ENCODE results near the gene XK.

GRCh38 chrX:37679888-37680287 lies 5.7 kb upstream of the XK start:
- TF ChIP-seq, protein P1, sequence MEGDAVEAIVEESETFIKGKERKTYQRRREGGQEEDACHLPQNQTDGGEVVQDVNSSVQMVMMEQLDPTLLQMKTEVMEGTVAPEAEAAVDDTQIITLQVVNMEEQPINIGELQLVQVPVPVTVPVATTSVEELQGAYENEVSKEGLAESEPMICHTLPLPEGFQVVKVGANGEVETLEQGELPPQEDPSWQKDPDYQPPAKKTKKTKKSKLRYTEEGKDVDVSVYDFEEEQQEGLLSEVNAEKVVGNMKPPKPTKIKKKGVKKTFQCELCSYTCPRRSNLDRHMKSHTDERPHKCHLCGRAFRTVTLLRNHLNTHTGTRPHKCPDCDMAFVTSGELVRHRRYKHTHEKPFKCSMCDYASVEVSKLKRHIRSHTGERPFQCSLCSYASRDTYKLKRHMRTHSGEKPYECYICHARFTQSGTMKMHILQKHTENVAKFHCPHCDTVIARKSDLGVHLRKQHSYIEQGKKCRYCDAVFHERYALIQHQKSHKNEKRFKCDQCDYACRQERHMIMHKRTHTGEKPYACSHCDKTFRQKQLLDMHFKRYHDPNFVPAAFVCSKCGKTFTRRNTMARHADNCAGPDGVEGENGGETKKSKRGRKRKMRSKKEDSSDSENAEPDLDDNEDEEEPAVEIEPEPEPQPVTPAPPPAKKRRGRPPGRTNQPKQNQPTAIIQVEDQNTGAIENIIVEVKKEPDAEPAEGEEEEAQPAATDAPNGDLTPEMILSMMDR (IDR thresholded peaks at IDR 0.05): no peak
- no peak for TF ChIP-seq POLR2A (IDR thresholded peaks at IDR 0.05)
- TF ChIP-seq POLR2AphosphoS5 (IDR thresholded peaks at IDR 0.05): no peak
- TF ChIP-seq EP300 (IDR thresholded peaks at IDR 0.05): no peak
